Upper lobe of left lung (tissue), 4 donors: ENCODE results near the gene KLHL10.

Experiments
- EP300 ChIP-seq, 4 donors: sonication (generic); formaldehyde crosslinking; IDR thresholded peaks; one replicate each; pipeline ENCODE4 v1.5.1; 2017; ENCODE audit warnings: antibody characterized with exemption in 4 of 4, control low read depth in 2 of 4
- POLR2AphosphoS5 ChIP-seq, 2 donors: sonication (generic); formaldehyde crosslinking; IDR thresholded peaks; one replicate each; pipeline ENCODE4 v1.5.1; 2017; ENCODE audit warnings: antibody characterized with exemption in 2 of 2
- TF ChIP-seq, protein P1 (sequence below), 6 experiments: fragments of 450-650 bp in 4 of 6; fragments of 200-600 bp in 2 of 6; sonication (generic) in 2 of 6; IDR thresholded peaks; one replicate each; pipeline ENCODE4 v1.5.1; 2016 to 2019; ENCODE audit warnings: antibody characterized with exemption in 6 of 6

DNA sequence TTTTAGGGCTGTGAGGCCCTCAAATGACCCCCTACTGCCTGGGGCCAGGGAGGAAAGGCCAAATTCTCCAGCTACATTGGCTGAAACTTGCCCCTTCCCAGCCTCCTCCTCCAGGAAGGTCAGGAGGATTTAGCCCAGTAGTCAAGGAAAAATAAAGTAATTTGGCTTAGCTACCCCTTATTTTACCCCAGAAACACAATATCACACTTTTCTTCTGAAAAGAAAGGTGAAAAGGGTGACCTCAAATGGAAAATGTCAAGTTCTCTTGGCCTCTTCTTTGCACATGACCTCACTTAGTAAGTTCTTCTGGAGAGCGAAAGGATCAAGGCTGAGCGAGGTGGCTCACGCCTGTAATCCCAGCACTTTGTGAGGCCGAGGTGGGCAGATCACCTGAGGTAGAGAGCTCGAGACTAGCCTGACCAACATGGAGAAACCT is 43.1 kb upstream of the KLHL10 start:
- TF ChIP-seq POLR2AphosphoS5 (IDR thresholded peaks at IDR 0.05), result no peak
- TF ChIP-seq EP300 (IDR thresholded peaks at IDR 0.05), result no peak
- TF ChIP-seq, protein P1, sequence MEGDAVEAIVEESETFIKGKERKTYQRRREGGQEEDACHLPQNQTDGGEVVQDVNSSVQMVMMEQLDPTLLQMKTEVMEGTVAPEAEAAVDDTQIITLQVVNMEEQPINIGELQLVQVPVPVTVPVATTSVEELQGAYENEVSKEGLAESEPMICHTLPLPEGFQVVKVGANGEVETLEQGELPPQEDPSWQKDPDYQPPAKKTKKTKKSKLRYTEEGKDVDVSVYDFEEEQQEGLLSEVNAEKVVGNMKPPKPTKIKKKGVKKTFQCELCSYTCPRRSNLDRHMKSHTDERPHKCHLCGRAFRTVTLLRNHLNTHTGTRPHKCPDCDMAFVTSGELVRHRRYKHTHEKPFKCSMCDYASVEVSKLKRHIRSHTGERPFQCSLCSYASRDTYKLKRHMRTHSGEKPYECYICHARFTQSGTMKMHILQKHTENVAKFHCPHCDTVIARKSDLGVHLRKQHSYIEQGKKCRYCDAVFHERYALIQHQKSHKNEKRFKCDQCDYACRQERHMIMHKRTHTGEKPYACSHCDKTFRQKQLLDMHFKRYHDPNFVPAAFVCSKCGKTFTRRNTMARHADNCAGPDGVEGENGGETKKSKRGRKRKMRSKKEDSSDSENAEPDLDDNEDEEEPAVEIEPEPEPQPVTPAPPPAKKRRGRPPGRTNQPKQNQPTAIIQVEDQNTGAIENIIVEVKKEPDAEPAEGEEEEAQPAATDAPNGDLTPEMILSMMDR (IDR thresholded peaks at IDR 0.05), result no peak
